ENCODE measurements around the gene GNG13. TPM values are rescaled to one million over a fixed set of nuclear protein-coding genes. Genes with fewer than 3 reads are reported as not detected.

The GNG13 gene
- total and polyA plus RNA-seq, 2 experiments from 2014 or later, result not detected

DNA sequence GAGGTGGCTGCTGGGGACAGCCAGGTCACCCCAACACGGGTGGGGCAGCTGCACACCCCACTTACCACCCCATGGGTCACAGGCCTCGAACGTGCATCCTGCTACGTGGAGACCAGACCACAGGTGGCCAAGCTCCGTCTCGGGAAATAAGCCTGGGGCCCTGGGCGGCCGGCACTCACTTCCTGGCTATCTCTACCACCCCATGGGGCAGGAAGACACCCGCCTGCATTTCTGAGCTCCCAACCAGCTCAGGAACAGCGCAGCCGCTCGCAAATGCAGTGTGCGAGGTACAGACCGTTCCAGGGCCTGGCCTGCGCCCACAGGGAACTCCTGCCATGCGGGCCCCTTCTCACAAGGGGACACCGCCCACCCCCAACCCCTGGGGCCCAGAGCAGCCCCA is 4.9 kb upstream of the GNG13 start:
- peaks cover 32% of the 10 kb centered on the region; the same call in 1 of the 2 replicates for H3K79me2 ChIP-seq (ENCODE audit: insufficient read depth)
- H3K9ac ChIP-seq, result no peak overlapping the region
- no peaks in the 10 kb centered on the region for H3F3A ChIP-seq (ENCODE audit: insufficient read depth)
- in situ Hi-C loops (cut with MboI), result loop anchor here (25.0 kb wide), 1 partner anchor 257 kb away; the partner anchor contains the start of gene SSTR5
- no peak overlapping the region for H3K27ac ChIP-seq
- H3K36me3 ChIP-seq (ENCODE audit: low read depth), result no peaks in the 10 kb centered on the region
- H4K20me1 ChIP-seq (ENCODE audit: insufficient read depth), result no peaks in the 10 kb centered on the region
- H3K4me3 ChIP-seq, result no peak overlapping the region
- H2AFZ ChIP-seq, result no peak overlapping the region
- no peaks in the 10 kb centered on the region for H3K9me3 ChIP-seq (ENCODE audit: low read depth)
- no peak for DNase-seq
- 0 out of 2 replicates have a peak, but pooled peaks cover 3% of the 10 kb centered on the region for H3K4me1 ChIP-seq (ENCODE audit: insufficient read depth)
- WGBS, 2 experiments (ENCODE audit: low coverage in 1 of 2, low lambda C conversion rate in 2 of 2, missing lambda C conversion rate in 2 of 2), result 84% methylated on average over 13 to 15 of the region's 17 CpGs
- H3K9me2 ChIP-seq (ENCODE audit: insufficient read depth), result no peaks in the 10 kb centered on the region
- no peak overlapping the region for H3K4me2 ChIP-seq (ENCODE audit: unreplicated experiment)
- peaks cover 5% of the 10 kb centered on the region; the same call in 1 of the 2 replicates for H3K27me3 ChIP-seq (replicated peaks; ENCODE audit: insufficient read depth)
- TF ChIP-seq EZH2phosphoT487 (IDR thresholded peaks at IDR 0.05; ENCODE audit: insufficient read depth, low read depth) (no peak), EZH2 (IDR thresholded peaks at IDR 0.05; ENCODE audit: insufficient read depth, poor library complexity, severe bottlenecking) (no peak)

DNA sequence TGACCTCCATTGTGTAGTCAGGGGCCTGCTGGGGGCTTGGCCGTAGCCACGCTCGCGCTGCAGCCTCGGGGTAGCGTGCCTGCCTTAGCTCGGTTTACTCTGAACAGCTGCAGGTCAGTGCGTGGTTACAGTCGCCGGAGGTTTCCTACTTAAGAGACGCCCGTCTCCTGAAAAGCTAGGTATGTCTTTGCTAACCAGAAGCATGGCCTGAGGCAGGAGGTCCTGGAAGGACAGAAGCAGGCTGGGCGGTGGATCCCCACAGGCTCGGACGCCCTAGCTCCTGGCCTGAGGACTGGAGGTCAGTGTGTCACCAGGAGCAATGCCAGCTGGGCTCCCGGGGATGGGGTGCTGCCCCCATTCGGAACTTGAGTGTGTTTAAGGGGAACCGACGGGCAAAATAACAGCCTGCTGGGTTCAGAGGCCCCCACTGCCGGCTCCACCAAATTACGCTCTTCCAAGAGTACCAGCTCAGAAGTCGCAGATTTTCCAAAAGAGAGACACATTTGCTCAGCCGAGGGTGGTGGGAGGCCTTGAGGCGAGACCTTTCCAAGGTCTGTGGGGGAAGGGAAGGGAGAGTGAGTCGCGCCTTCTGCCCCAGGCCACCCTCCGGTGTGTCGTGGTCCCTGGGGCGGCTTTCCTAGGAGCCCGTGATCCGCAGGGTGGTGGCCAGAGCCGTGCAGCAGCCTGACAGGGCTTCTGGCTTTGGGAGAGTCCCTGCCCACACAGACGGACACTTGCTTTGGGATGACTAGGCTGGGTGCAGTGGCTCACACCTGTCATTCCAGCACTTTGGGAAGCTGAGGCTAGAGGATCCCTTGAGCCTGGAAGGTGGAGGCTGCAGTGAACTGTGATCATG is 3.9 kb upstream of the GNG13 start:
- TF ChIP-seq EZH2 (IDR thresholded peaks at IDR 0.05; ENCODE audit: insufficient read depth, poor library complexity, severe bottlenecking) (no peak), EZH2phosphoT487 (IDR thresholded peaks at IDR 0.05; ENCODE audit: insufficient read depth, low read depth) (no peak)
- Histone ChIP-seq H3K36me3 (ENCODE audit: low read depth) (no peaks in the 10 kb centered on the region), H4K20me1 (ENCODE audit: insufficient read depth) (no peaks in the 10 kb centered on the region), H3F3A (ENCODE audit: insufficient read depth) (no peaks in the 10 kb centered on the region), H3K27me3 (replicated peaks; ENCODE audit: insufficient read depth) (peaks cover 11% of the 10 kb centered on the region), H3K4me3 (no peak overlapping the region), H3K9me3 (ENCODE audit: low read depth) (no peaks in the 10 kb centered on the region), H3K4me2 (ENCODE audit: unreplicated experiment) (no peak overlapping the region), H3K9ac (no peak overlapping the region), H3K27ac (no peak overlapping the region), H3K4me1 (ENCODE audit: insufficient read depth) (0 out of 2 replicates have a peak, but pooled peaks cover 3% of the 10 kb centered on the region), H3K79me2 (ENCODE audit: insufficient read depth) (peaks cover 25% of the 10 kb centered on the region; the same call in 1 of the 2 replicates), H3K9me2 (ENCODE audit: insufficient read depth) (no peaks in the 10 kb centered on the region), H2AFZ (no peak overlapping the region)
- DNase-seq, result no peak
- 57 to 58% methylated on average over 33 of the region's 33 CpGs for WGBS, 2 experiments (ENCODE audit: low coverage in 1 of 2, low lambda C conversion rate in 2 of 2, missing lambda C conversion rate in 2 of 2)
- in situ Hi-C loops (cut with MboI), result loop anchor here (25.0 kb wide), 1 partner anchor 258 kb away; the partner anchor contains the start of gene SSTR5

DNA sequence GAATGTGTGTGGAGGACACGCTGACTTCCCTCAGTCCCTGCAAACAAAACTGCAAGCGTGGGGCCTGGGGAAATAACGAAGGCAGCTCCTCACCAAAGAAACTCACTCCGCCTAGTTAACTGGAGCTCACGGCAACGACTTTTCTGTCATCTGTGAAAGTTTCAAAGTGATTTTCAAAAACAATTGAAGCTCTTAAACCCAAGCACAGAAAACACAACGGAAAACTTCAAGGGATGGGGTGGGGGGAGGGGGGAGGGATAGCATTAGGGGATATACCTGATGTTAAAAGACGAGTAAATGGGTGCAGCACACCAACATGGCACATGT is 3.2 kb upstream of the GNG13 start:
- WGBS, 2 experiments (ENCODE audit: low coverage in 1 of 2, low lambda C conversion rate in 2 of 2, missing lambda C conversion rate in 2 of 2), result 41% methylated on average over 8 of the region's 8 CpGs
- Histone ChIP-seq H3K79me2 (ENCODE audit: insufficient read depth) (peaks cover 19% of the 10 kb centered on the region; the same call in 1 of the 2 replicates), H3K4me1 (ENCODE audit: insufficient read depth) (0 out of 2 replicates have a peak, but pooled peaks cover 3% of the 10 kb centered on the region), H3K36me3 (ENCODE audit: low read depth) (no peaks in the 10 kb centered on the region), H3K9me3 (ENCODE audit: low read depth) (no peaks in the 10 kb centered on the region), H2AFZ (no peak overlapping the region), H3F3A (ENCODE audit: insufficient read depth) (no peaks in the 10 kb centered on the region), H3K9ac (no peak overlapping the region), H3K9me2 (ENCODE audit: insufficient read depth) (no peaks in the 10 kb centered on the region), H3K27ac (no peak overlapping the region), H3K27me3 (replicated peaks; ENCODE audit: insufficient read depth) (peaks cover 11% of the 10 kb centered on the region), H3K4me3 (no peak overlapping the region), H3K4me2 (ENCODE audit: unreplicated experiment) (no peak overlapping the region), H4K20me1 (ENCODE audit: insufficient read depth) (no peaks in the 10 kb centered on the region)
- in situ Hi-C loops (cut with MboI), result loop anchor here (25.0 kb wide), 1 partner anchor 259 kb away; the partner anchor contains the start of gene SSTR5
- TF ChIP-seq EZH2 (IDR thresholded peaks at IDR 0.05; ENCODE audit: insufficient read depth, poor library complexity, severe bottlenecking) (no peak), EZH2phosphoT487 (IDR thresholded peaks at IDR 0.05; ENCODE audit: insufficient read depth, low read depth) (no peak)
- no peak for DNase-seq

DNA sequence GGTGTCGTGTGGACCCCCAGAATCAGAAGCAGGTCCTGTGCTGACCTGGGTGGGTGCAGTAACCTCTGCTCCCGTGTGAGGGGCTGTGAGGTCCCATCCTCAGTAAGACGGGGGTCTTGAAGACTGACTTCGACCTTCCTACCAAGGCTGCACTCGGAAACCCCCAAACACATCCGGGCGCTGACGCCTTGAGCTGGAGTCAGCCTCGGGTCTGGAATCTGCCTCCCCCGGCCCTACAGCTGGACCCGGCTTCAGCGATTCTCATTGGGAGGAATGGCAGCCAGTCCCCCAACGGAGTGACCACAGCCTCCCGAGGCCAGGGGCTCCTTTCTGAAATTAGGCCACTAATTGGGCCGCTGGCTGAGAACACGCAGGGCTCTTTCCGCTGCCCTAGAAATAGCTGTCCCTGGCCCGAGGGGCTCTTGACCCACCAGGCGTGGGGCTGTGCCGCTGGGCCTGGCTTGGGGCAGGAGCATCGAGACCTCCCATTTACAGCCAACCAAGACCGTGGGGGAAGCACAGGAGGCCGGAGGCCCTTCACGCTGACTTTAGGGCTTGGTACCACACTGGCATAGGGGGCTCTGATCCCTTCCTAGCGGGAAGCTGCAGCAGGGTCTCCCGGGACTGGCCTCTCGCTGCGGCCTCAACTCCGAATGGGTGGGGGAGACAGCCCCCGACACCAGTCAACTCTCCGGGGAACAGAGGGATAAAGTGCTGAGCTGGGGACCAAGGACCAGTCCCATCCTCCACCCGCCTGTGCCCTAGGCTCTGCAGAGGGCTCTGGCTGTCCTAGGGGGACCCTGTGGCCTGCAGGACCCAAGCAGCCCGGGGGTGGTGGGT is 2.6 kb upstream of the GNG13 start:
- no peak overlapping the region for H2AFZ ChIP-seq
- no peaks in the 10 kb centered on the region for H3K36me3 ChIP-seq (ENCODE audit: low read depth)
- no peak overlapping the region for H3K4me2 ChIP-seq (ENCODE audit: unreplicated experiment)
- in situ Hi-C loops (cut with MboI), result loop anchor here (25.0 kb wide), 1 partner anchor 259 kb away; the partner anchor contains the start of gene SSTR5
- peaks cover 11% of the 10 kb centered on the region for H3K27me3 ChIP-seq (replicated peaks; ENCODE audit: insufficient read depth)
- peaks cover 15% of the 10 kb centered on the region; the same call in 1 of the 2 replicates for H3K79me2 ChIP-seq (ENCODE audit: insufficient read depth)
- no peaks in the 10 kb centered on the region for H4K20me1 ChIP-seq (ENCODE audit: insufficient read depth)
- H3K4me1 ChIP-seq (ENCODE audit: insufficient read depth), result no peaks in the 10 kb centered on the region
- H3K9me3 ChIP-seq (ENCODE audit: low read depth), result no peaks in the 10 kb centered on the region
- no peaks in the 10 kb centered on the region for H3F3A ChIP-seq (ENCODE audit: insufficient read depth)
- H3K4me3 ChIP-seq, result no peak overlapping the region
- H3K9ac ChIP-seq, result no peak overlapping the region
- no peak for TF ChIP-seq EZH2phosphoT487 (IDR thresholded peaks at IDR 0.05; ENCODE audit: insufficient read depth, low read depth)
- TF ChIP-seq EZH2 (IDR thresholded peaks at IDR 0.05; ENCODE audit: insufficient read depth, poor library complexity, severe bottlenecking), result no peak
- WGBS, 2 experiments (ENCODE audit: low coverage in 1 of 2, low lambda C conversion rate in 2 of 2, missing lambda C conversion rate in 2 of 2), result 81% methylated on average over 33 of the region's 33 CpGs
- H3K27ac ChIP-seq, result no peak overlapping the region
- H3K9me2 ChIP-seq (ENCODE audit: insufficient read depth), result no peaks in the 10 kb centered on the region
- no peak for DNase-seq
